ENCODE measurements around the gene MBOAT1. TPM values are rescaled to one million over a fixed set of nuclear protein-coding genes. Genes with fewer than 3 reads are reported as not detected.

Gene MBOAT1
- total RNA-seq, 2 donors from 2014 or later = 4.6 to 10.1 TPM

DNA sequence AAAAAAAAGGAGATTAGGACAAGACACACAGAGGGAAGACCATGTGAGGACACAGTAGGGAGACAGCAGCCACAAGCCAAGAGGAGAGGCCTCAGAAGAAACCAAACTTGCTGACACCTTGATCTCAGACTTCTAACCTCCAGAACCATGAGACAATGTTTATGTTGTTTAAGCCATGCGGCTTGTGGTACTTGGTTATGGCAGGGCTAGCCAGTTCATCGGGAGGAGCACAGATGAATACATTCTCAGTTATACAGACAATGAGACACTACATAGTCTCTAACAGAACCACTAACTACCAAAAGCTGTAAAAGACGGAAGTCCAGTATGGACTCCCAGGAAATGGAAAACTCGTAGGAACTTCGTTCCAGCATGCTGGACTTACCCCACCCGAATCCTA is 116.8 kb downstream of the MBOAT1 start:
- Histone ChIP-seq H3K36me3 (replicated peaks in 1 of 2; ENCODE audit: insufficient read depth in 1 of 2, low read depth in 2 of 2) (peaks cover 0 to 3% of the 10 kb centered on the region in 2 donors), H3K27me3 (no peaks in the 10 kb centered on the region), H3K4me3 (no peak overlapping the region), H3K27ac (no peak overlapping the region), H3K9me3 (no peaks in the 10 kb centered on the region), H3K4me1 (no peaks in the 10 kb centered on the region)
- ATAC-seq = no peak
- TF ChIP-seq, protein P1, sequence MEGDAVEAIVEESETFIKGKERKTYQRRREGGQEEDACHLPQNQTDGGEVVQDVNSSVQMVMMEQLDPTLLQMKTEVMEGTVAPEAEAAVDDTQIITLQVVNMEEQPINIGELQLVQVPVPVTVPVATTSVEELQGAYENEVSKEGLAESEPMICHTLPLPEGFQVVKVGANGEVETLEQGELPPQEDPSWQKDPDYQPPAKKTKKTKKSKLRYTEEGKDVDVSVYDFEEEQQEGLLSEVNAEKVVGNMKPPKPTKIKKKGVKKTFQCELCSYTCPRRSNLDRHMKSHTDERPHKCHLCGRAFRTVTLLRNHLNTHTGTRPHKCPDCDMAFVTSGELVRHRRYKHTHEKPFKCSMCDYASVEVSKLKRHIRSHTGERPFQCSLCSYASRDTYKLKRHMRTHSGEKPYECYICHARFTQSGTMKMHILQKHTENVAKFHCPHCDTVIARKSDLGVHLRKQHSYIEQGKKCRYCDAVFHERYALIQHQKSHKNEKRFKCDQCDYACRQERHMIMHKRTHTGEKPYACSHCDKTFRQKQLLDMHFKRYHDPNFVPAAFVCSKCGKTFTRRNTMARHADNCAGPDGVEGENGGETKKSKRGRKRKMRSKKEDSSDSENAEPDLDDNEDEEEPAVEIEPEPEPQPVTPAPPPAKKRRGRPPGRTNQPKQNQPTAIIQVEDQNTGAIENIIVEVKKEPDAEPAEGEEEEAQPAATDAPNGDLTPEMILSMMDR (IDR thresholded peaks at IDR 0.05) = no peak
- TF ChIP-seq POLR2A (IDR thresholded peaks at IDR 0.05) = no peak
- DNase-seq = no peak
- intact Hi-C loops (cut with DNase I) = loop anchor here (10.0 kb wide), 1 partner anchor 429 kb away; no protein-coding TSS in a partner anchor
- WGBS, 2 donors = 94% methylated on average over 6 of the region's 6 CpGs

DNA sequence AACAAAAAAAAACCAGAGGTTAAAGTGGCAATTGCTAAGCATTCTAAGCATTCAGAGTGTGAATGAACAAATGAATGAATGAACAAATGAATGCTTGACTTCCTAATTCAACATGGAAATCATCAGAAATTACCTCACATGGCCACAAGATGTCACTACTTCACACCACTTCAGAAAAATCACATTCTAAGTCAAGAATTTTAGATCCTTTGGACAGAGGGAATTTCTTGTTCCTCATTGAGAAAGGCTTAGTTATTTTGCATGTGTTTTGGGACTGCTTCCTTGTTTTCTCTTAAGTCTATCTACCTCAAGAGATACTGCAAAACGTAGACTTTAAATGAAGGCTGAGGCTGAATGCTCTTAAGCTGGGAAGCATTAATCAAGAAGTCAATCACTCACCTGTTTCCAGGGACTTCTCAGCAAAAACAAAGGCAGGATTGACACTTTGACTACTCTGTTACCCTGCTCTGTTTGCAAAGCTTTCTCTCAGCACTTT is 120.2 kb downstream of the MBOAT1 start:
- ATAC-seq = no peak
- 0 to 3% methylated on average over 1 of the region's 1 CpG for WGBS, 2 donors
- Histone ChIP-seq H3K9me3 (no peaks in the 10 kb centered on the region), H3K36me3 (replicated peaks in 1 of 2; ENCODE audit: insufficient read depth in 1 of 2, low read depth in 2 of 2) (no peaks in the 10 kb centered on the region), H3K4me3 (no peak overlapping the region), H3K27me3 (no peaks in the 10 kb centered on the region), H3K4me1 (no peaks in the 10 kb centered on the region), H3K27ac (no peak overlapping the region)
- no peak for TF ChIP-seq POLR2A (IDR thresholded peaks at IDR 0.05)
- TF ChIP-seq, protein P1 (IDR thresholded peaks at IDR 0.05) = peak; percentile 37 to 79 (median 71)
- DNase-seq = peak in 1 of 4 donors; percentile 10
- intact Hi-C loops (cut with DNase I) = loop anchor here (10.0 kb wide), 1 partner anchor 433 kb away; no protein-coding TSS in a partner anchor

DNA sequence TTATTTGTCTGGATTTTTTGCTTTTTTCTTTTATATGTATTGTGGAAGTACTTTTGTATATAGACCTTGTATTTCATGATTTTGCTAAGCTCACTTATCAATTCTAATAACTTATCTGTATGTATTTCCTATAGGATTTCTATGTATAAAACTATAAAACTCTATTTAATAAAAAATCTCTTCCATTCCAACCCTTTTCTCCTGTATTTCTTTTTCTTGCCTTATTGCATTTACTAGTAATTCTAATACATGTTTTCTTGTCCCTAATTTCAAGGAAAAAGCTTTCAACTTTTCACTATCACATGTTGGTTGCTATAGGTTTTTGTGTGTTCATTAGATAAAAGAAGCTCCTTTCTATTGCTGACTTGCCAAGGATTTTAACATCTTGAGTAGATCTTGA is 125.3 kb downstream of the MBOAT1 start:
- H3K4me1 ChIP-seq = no peaks in the 10 kb centered on the region
- ATAC-seq (no peak), DNase-seq (no peak)
- TF ChIP-seq POLR2A (IDR thresholded peaks at IDR 0.05) = no peak
- TF ChIP-seq, protein P1 (IDR thresholded peaks at IDR 0.05) = no peak
- H3K27ac ChIP-seq = no peak overlapping the region
- H3K36me3 ChIP-seq (replicated peaks in 1 of 2; ENCODE audit: insufficient read depth in 1 of 2, low read depth in 2 of 2) = no peaks in the 10 kb centered on the region
- peaks cover 0 to 6% (median 0%) of the 10 kb centered on the region in 3 donors for H3K9me3 ChIP-seq
- no peak overlapping the region for H3K4me3 ChIP-seq
- no peaks in the 10 kb centered on the region for H3K27me3 ChIP-seq
- intact Hi-C loops (cut with DNase I) = no loop called here

DNA sequence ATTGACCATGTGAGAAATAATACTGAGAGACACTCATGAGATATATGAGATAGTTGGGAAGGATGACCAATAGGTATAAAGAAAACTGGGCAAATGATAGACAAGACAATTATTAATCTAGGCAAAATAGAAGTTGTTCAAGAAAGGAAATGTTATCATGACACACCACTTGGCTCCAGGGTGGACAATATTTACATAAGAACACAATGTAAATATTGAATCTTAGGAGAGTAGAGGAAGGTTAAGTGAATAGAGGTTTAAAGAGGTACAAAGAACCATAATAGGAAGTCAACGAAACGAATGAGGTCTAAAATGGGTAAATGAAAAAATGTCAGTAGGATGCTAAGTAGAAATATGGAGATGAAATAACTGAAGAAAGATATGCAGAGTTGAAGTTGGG is 126.5 kb downstream of the MBOAT1 start:
- 32 to 46% methylated on average over 2 of the region's 2 CpGs for WGBS, 2 donors
- no peak overlapping the region for H3K4me3 ChIP-seq
- no peaks in the 10 kb centered on the region for H3K4me1 ChIP-seq
- H3K27me3 ChIP-seq = no peaks in the 10 kb centered on the region
- TF ChIP-seq, protein P1 (IDR thresholded peaks at IDR 0.05) = no peak
- no peak for TF ChIP-seq POLR2A (IDR thresholded peaks at IDR 0.05)
- ATAC-seq (no peak), DNase-seq (no peak)
- intact Hi-C loops (cut with DNase I) = no loop called here
- H3K27ac ChIP-seq = no peak overlapping the region
- H3K36me3 ChIP-seq (replicated peaks in 1 of 2; ENCODE audit: insufficient read depth in 1 of 2, low read depth in 2 of 2) = no peaks in the 10 kb centered on the region
- peaks cover 0 to 6% (median 0%) of the 10 kb centered on the region in 3 donors for H3K9me3 ChIP-seq

DNA sequence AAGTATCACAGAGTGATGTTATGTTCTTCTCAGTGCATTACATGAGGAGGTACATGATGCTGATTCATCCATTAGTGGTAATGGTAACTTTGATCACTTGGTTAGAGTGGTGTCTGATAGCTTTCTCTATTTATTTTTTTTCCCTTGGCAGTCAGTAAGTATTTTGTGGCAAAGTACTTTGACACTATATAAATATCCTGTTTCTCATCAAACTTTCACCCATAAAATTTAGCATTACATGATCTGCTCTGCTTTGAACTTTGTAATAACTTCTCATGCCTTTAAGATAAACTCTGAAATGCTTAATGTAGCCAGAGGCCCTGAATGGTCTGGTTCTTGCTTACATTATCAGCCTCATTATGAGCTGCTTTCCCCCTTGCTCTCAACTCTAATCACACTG is 127.9 kb downstream of the MBOAT1 start:
- no peak for ATAC-seq
- Histone ChIP-seq H3K4me3 (no peak overlapping the region), H3K27me3 (no peaks in the 10 kb centered on the region), H3K9me3 (peaks cover 0 to 6% (median 0%) of the 10 kb centered on the region in 3 donors), H3K4me1 (no peaks in the 10 kb centered on the region), H3K27ac (no peak overlapping the region), H3K36me3 (replicated peaks in 1 of 2; ENCODE audit: insufficient read depth in 1 of 2, low read depth in 2 of 2) (no peaks in the 10 kb centered on the region)
- no peak for TF ChIP-seq POLR2A (IDR thresholded peaks at IDR 0.05)
- TF ChIP-seq, protein P1 (IDR thresholded peaks at IDR 0.05) = no peak
- DNase-seq = no peak
- intact Hi-C loops (cut with DNase I) = no loop called here
